Neural cell (in vitro differentiated cells): ENCODE data around the gene PNLIPRP3. TPM values are rescaled to one million over a fixed set of nuclear protein-coding genes. Genes with fewer than 3 reads are reported as not detected.

Experiments
- H2AFZ ChIP-seq: fragments of 200-600, 300-800 bp; sonication (generic), shearing (Covaris generic); 2 replicates; pipeline ENCODE4 v1.6.0; 2014; ENCODE audit warnings: low read depth, mild to moderate bottlenecking, antibody characterized with exemption, low read length, moderate library complexity
- H3F3A ChIP-seq: fragments of 200-600 bp; shearing (Covaris generic); 2 replicates; pipeline ENCODE4 v1.6.1; 2016; ENCODE audit warnings: mild to moderate bottlenecking, moderate library complexity, mixed read lengths, antibody characterized with exemption, low read length; ENCODE audit not compliant: insufficient read depth, poor library complexity, severe bottlenecking
- H3K27ac ChIP-seq: fragments of 200-600, 300-800 bp; sonication (generic), shearing (Covaris generic); 2 replicates; pipeline ENCODE4 v1.5.1; 2014; ENCODE audit warnings: mild to moderate bottlenecking, low read length, moderate library complexity
- H3K27me3 ChIP-seq: fragments of 300-800, 200-600 bp; sonication (generic), shearing (Covaris generic); 2 replicates; pipeline ENCODE4 v1.6.0; 2014; ENCODE audit warnings: mild to moderate bottlenecking, low read depth, low read length, moderate library complexity; ENCODE audit not compliant: insufficient read depth
- H3K36me3 ChIP-seq: fragments of 300-800, 200-600 bp; sonication (generic), shearing (Covaris generic); 2 replicates; pipeline ENCODE4 v1.5.1; 2014; ENCODE audit warnings: mild to moderate bottlenecking, antibody characterized with exemption, low read length, moderate library complexity; ENCODE audit not compliant: insufficient read depth
- H3K4me2 ChIP-seq: fragments of 300-800, 200-600 bp; sonication (generic), shearing (Covaris generic); 2 replicates; pipeline ENCODE4 v1.6.0; 2014; ENCODE audit warnings: mild to moderate bottlenecking, low read length
- H3K4me3 ChIP-seq: fragments of 300-800, 200-600 bp; sonication (generic), shearing (Covaris generic); 2 replicates; pipeline ENCODE4 v1.5.1; 2014; ENCODE audit warnings: mild to moderate bottlenecking, low read length, moderate library complexity
- H3K79me2 ChIP-seq: fragments of 200-600 bp; shearing (Covaris generic); replicated peaks from 2 replicates; pipeline ENCODE4 v1.6.0; 2014; ENCODE audit warnings: mild to moderate bottlenecking, low read length, moderate library complexity; ENCODE audit not compliant: insufficient read depth
- H3K9ac ChIP-seq: fragments of 300-800, 200-600 bp; sonication (generic), shearing (Covaris generic); 2 replicates; pipeline ENCODE4 v1.6.1; 2016; ENCODE audit warnings: mild to moderate bottlenecking, low read length, mixed read lengths
- H3K9me2 ChIP-seq: fragments of 200-600 bp; shearing (Covaris generic); 2 replicates; pipeline ENCODE4 v1.6.1; 2016; ENCODE audit warnings: mild to moderate bottlenecking, low read length, mixed read lengths; ENCODE audit not compliant: insufficient read depth
- H3K9me3 ChIP-seq: fragments of 200-600, 300-800 bp; sonication (generic), shearing (Covaris generic); 2 replicates; pipeline ENCODE4 v1.6.1; 2016; ENCODE audit warnings: mild to moderate bottlenecking, mixed run types, low read length, moderate library complexity, mixed read lengths
- H4K20me1 ChIP-seq: fragments of 200-600 bp; shearing (Covaris generic); 2 replicates; pipeline ENCODE4 v1.6.1; 2016; ENCODE audit warnings: mild to moderate bottlenecking, mixed run types; ENCODE audit not compliant: insufficient read depth
- EP300 ChIP-seq: fragments of 450-650 bp; conservative IDR thresholded peaks from 2 replicates; pipeline ENCODE4 v1.6.1; 2014; ENCODE audit warnings: antibody characterized with exemption, mild to moderate bottlenecking, moderate library complexity; ENCODE audit not compliant: poor library complexity, severe bottlenecking
- EZH2 ChIP-seq: fragments of 200-600, 300-800 bp; shearing (Covaris generic), sonication (generic); IDR thresholded peaks from 2 replicates; pipeline ENCODE4 v1.6.1; 2014; ENCODE audit warnings: antibody characterized with exemption, low read length, borderline replicate concordance, mild to moderate bottlenecking; ENCODE audit not compliant: insufficient read depth, poor library complexity, severe bottlenecking
- MXI1 ChIP-seq: fragments of 450-650 bp; conservative IDR thresholded peaks from 2 replicates; pipeline ENCODE4 v1.6.1; 2014; ENCODE audit warnings: antibody characterized with exemption, mild to moderate bottlenecking; ENCODE audit not compliant: poor library complexity, severe bottlenecking
- POLR2AphosphoS5 ChIP-seq: IDR thresholded peaks from 2 replicates; pipeline ENCODE4 v1.6.1; 2012
- RAD21 ChIP-seq: fragments of 450-650 bp; conservative IDR thresholded peaks from 2 replicates; pipeline ENCODE4 v1.6.1; 2014; ENCODE audit warnings: antibody characterized with exemption, mild to moderate bottlenecking, moderate library complexity
- SMC3 ChIP-seq: fragments of 450-650 bp; conservative IDR thresholded peaks from 2 replicates; pipeline ENCODE4 v1.6.1; 2014; ENCODE audit warnings: antibody characterized with exemption, mild to moderate bottlenecking, moderate library complexity; ENCODE audit not compliant: poor library complexity
- TAF1 ChIP-seq: IDR thresholded peaks from 2 replicates; pipeline ENCODE4 v1.6.1; 2012; ENCODE audit warnings: low read depth
- polyA plus RNA-seq: library from polyadenylated mRNA; depleted of rRNA; stranded (reverse); fragments of >200 nt; gene quantifications from 2 replicates; pipeline ENCODE4 v1.2.3, GENCODE V29; 2014
- TF ChIP-seq, protein P1 (sequence below): fragments of 450-650 bp; IDR thresholded peaks from 2 replicates; pipeline ENCODE4 v1.5.1; 2014; ENCODE audit warnings: antibody characterized with exemption, mild to moderate bottlenecking, moderate library complexity; ENCODE audit not compliant: poor library complexity, severe bottlenecking
- TF ChIP-seq, protein P2 (sequence below): IDR thresholded peaks from 2 replicates; pipeline ENCODE4 v1.6.1; 2012; ENCODE audit warnings: borderline replicate concordance

PNLIPRP3 gene
- polyA plus RNA-seq, 1 donor from 2014 or later: not detected

GRCh38 chr10:116486770-116487448 lies 59.3 kb downstream of the PNLIPRP3 start:
- H3K9me2 ChIP-seq: no peaks in the 10 kb centered on the region

DNA sequence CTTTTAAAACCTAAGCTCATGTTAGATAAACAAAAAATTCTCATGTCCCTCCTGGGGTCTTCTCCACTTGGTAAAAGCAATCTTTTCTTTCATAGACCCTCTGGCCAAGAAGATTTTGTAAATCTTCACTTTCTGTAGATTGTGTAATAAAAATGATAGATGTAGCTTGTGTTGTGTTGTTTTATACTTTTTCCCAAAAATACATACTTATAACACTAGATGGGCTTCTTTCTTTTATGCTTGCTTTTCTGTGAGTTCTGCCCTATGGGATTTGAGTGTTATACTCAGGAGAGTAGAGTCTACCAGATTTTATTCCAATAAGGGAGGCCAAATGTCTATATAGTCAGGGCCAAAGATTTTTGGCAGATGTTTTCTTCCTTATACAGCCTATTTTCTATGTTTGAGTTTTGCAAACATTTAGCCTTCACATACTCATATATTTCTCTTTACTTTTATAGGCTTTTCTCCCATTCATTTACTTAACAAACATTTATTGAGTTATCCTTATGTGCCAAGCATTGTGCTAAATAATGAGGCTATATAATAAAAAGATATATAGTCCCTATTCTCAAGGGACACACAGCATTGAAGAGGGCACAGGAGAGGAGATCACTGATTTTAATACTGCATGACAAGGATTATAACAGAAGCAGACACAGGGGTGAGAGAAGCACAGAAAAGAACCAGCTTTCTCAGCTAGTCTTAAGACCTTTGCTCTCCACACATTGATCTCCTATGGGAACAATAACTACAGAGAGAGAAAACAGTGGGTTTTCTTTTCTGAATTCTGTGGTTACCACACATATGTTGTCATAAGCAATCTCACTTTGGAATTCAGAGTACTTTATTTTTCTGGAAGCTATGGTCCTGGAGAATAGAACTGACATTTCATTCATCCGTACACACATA lies 60.1 kb downstream of the PNLIPRP3 start:
- no peaks in the 10 kb centered on the region for H3K79me2 ChIP-seq
- no peak overlapping the region for H3K9ac ChIP-seq
- no peaks in the 10 kb centered on the region for H3K36me3 ChIP-seq
- H3K4me3 ChIP-seq: no peak overlapping the region
- H3K27me3 ChIP-seq: no peaks in the 10 kb centered on the region
- no peak overlapping the region for H3K27ac ChIP-seq
- no peak overlapping the region for H3K4me2 ChIP-seq
- H4K20me1 ChIP-seq: no peaks in the 10 kb centered on the region
- H2AFZ ChIP-seq: no peak overlapping the region
- H3K9me3 ChIP-seq: no peaks in the 10 kb centered on the region
- no peaks in the 10 kb centered on the region for H3F3A ChIP-seq
- no peaks in the 10 kb centered on the region for H3K9me2 ChIP-seq
- TF ChIP-seq RAD21 (no peak), EZH2 (no peak), POLR2AphosphoS5 (no peak), MXI1 (no peak), EP300 (no peak)
- TF ChIP-seq, protein P1, sequence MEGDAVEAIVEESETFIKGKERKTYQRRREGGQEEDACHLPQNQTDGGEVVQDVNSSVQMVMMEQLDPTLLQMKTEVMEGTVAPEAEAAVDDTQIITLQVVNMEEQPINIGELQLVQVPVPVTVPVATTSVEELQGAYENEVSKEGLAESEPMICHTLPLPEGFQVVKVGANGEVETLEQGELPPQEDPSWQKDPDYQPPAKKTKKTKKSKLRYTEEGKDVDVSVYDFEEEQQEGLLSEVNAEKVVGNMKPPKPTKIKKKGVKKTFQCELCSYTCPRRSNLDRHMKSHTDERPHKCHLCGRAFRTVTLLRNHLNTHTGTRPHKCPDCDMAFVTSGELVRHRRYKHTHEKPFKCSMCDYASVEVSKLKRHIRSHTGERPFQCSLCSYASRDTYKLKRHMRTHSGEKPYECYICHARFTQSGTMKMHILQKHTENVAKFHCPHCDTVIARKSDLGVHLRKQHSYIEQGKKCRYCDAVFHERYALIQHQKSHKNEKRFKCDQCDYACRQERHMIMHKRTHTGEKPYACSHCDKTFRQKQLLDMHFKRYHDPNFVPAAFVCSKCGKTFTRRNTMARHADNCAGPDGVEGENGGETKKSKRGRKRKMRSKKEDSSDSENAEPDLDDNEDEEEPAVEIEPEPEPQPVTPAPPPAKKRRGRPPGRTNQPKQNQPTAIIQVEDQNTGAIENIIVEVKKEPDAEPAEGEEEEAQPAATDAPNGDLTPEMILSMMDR: no peak
- TF ChIP-seq, protein P2, sequence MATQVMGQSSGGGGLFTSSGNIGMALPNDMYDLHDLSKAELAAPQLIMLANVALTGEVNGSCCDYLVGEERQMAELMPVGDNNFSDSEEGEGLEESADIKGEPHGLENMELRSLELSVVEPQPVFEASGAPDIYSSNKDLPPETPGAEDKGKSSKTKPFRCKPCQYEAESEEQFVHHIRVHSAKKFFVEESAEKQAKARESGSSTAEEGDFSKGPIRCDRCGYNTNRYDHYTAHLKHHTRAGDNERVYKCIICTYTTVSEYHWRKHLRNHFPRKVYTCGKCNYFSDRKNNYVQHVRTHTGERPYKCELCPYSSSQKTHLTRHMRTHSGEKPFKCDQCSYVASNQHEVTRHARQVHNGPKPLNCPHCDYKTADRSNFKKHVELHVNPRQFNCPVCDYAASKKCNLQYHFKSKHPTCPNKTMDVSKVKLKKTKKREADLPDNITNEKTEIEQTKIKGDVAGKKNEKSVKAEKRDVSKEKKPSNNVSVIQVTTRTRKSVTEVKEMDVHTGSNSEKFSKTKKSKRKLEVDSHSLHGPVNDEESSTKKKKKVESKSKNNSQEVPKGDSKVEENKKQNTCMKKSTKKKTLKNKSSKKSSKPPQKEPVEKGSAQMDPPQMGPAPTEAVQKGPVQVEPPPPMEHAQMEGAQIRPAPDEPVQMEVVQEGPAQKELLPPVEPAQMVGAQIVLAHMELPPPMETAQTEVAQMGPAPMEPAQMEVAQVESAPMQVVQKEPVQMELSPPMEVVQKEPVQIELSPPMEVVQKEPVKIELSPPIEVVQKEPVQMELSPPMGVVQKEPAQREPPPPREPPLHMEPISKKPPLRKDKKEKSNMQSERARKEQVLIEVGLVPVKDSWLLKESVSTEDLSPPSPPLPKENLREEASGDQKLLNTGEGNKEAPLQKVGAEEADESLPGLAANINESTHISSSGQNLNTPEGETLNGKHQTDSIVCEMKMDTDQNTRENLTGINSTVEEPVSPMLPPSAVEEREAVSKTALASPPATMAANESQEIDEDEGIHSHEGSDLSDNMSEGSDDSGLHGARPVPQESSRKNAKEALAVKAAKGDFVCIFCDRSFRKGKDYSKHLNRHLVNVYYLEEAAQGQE: no peak

More at GRCh38 chr10:116486770-116487448, 59.3 kb downstream of the PNLIPRP3 start:
- Histone ChIP-seq H3K4me2 (no peak overlapping the region), H2AFZ (no peak overlapping the region), H3F3A (no peaks in the 10 kb centered on the region), H3K27ac (no peak overlapping the region), H3K27me3 (no peaks in the 10 kb centered on the region), H3K79me2 (no peaks in the 10 kb centered on the region), H3K36me3 (no peaks in the 10 kb centered on the region), H3K4me3 (no peak overlapping the region), H4K20me1 (no peaks in the 10 kb centered on the region), H3K9me3 (no peaks in the 10 kb centered on the region), H3K9ac (no peak overlapping the region)
- no peak for TF ChIP-seq MXI1
- no peak for TF ChIP-seq RAD21
- TF ChIP-seq EZH2: no peak
- TF ChIP-seq, protein P2: no peak
- TF ChIP-seq TAF1: no peak
- no peak for TF ChIP-seq POLR2AphosphoS5
- TF ChIP-seq, protein P1: no peak
- no peak for TF ChIP-seq SMC3
- no peak for TF ChIP-seq EP300
